ENCODE data around the gene IL1A.

Gene IL1A

GRCh38 chr2:112795774-112796173 lies 11.5 kb upstream of the IL1A start:
- TF ChIP-seq CTCF (conservative IDR thresholded peaks at IDR 0.05; ENCODE audit: low read depth, low read length) = no peak
- Histone ChIP-seq H3K4me1 (ENCODE audit: low read depth, poor library complexity, severe bottlenecking) (no peaks in the 10 kb centered on the region), H4K20me1 (ENCODE audit: insufficient read depth) (no peaks in the 10 kb centered on the region), H3K27ac (no peak overlapping the region), H3K79me2 (ENCODE audit: insufficient read depth, low read depth) (no peaks in the 10 kb centered on the region), H2AFZ (ENCODE audit: low read depth) (no peak overlapping the region), H3K9ac (no peak overlapping the region), H3K36me3 (ENCODE audit: insufficient read depth) (no peaks in the 10 kb centered on the region), H3K27me3 (ENCODE audit: insufficient read depth, low read depth) (no peaks in the 10 kb centered on the region), H3K4me3 (IDR thresholded peaks at IDR 0.05; ENCODE audit: insufficient read depth, low read depth, low read length) (no peak overlapping the region), H3K4me2 (no peak overlapping the region)

- no peak overlapping the region for H3K9ac ChIP-seq
- no peak overlapping the region for H3K27ac ChIP-seq
- no peak overlapping the region for H3K4me2 ChIP-seq
- no peak overlapping the region for H2AFZ ChIP-seq (ENCODE audit: low read depth)
- no peaks in the 10 kb centered on the region for H3K4me1 ChIP-seq (ENCODE audit: low read depth, poor library complexity, severe bottlenecking)
- H3K36me3 ChIP-seq (ENCODE audit: insufficient read depth) = no peaks in the 10 kb centered on the region
- no peaks in the 10 kb centered on the region for H4K20me1 ChIP-seq (ENCODE audit: insufficient read depth)
- H3K27me3 ChIP-seq (ENCODE audit: insufficient read depth, low read depth) = no peaks in the 10 kb centered on the region
- no peak overlapping the region for H3K4me3 ChIP-seq (IDR thresholded peaks at IDR 0.05; ENCODE audit: insufficient read depth, low read depth, low read length)
- no peak for TF ChIP-seq CTCF (conservative IDR thresholded peaks at IDR 0.05; ENCODE audit: low read depth, low read length)
- H3K79me2 ChIP-seq (ENCODE audit: insufficient read depth, low read depth) = no peaks in the 10 kb centered on the region
Measured at GRCh38 chr2:112794841-112795240, 10.5 kb upstream of the IL1A start.

- TF ChIP-seq CTCF (conservative IDR thresholded peaks at IDR 0.05; ENCODE audit: low read depth, low read length) = no peak
- Histone ChIP-seq H3K36me3 (ENCODE audit: insufficient read depth) (no peaks in the 10 kb centered on the region), H3K4me2 (no peak overlapping the region), H3K27me3 (ENCODE audit: insufficient read depth, low read depth) (no peaks in the 10 kb centered on the region), H3K9ac (no peak overlapping the region), H2AFZ (ENCODE audit: low read depth) (no peak overlapping the region), H3K4me3 (IDR thresholded peaks at IDR 0.05; ENCODE audit: insufficient read depth, low read depth, low read length) (no peak overlapping the region), H3K27ac (no peak overlapping the region), H4K20me1 (ENCODE audit: insufficient read depth) (no peaks in the 10 kb centered on the region), H3K79me2 (ENCODE audit: insufficient read depth, low read depth) (no peaks in the 10 kb centered on the region), H3K4me1 (ENCODE audit: low read depth, poor library complexity, severe bottlenecking) (no peaks in the 10 kb centered on the region)
Measured at GRCh38 chr2:112794131-112794733, 9.9 kb upstream of the IL1A start.

GRCh38 chr2:112793449-112793978 lies 9.2 kb upstream of the IL1A start:
- Histone ChIP-seq H3K27ac (no peak overlapping the region), H3K27me3 (ENCODE audit: insufficient read depth, low read depth) (no peaks in the 10 kb centered on the region), H3K4me1 (ENCODE audit: low read depth, poor library complexity, severe bottlenecking) (no peaks in the 10 kb centered on the region), H2AFZ (ENCODE audit: low read depth) (no peak overlapping the region), H4K20me1 (ENCODE audit: insufficient read depth) (no peaks in the 10 kb centered on the region), H3K9ac (no peak overlapping the region), H3K36me3 (ENCODE audit: insufficient read depth) (no peaks in the 10 kb centered on the region), H3K79me2 (ENCODE audit: insufficient read depth, low read depth) (no peaks in the 10 kb centered on the region), H3K4me3 (IDR thresholded peaks at IDR 0.05; ENCODE audit: insufficient read depth, low read depth, low read length) (no peak overlapping the region), H3K4me2 (no peak overlapping the region)
- TF ChIP-seq CTCF (conservative IDR thresholded peaks at IDR 0.05; ENCODE audit: low read depth, low read length) = no peak
